Activated naive CD4-positive, alpha-beta T cell treated with anti-CD3 and anti-CD28 coated beads for 36 hours (primary cell): Measurements from ENCODE around the gene UNC119B. TPM values are rescaled to one million over a fixed set of nuclear protein-coding genes. Genes with fewer than 3 reads are reported as not detected.

Experiments used
- CTCF ChIA-PET: fragments of 350-600 bp; sonication (Branson Sonifier 250); formaldehyde crosslinking; loops from one replicate; lab custom pipeline; 2021; ENCODE audit warnings: antibody characterized with exemption; lab: Charles Lee
- DNase-seq: peaks from one replicate; pipeline ENCODE4 v3.0.0-alpha.2; 2020
- H3K27ac Mint-ChIP-seq: one replicate; pipeline ENCODE4 v1.8.0; 2021; ENCODE audit warnings: mild to moderate bottlenecking, mixed read lengths
- H3K27me3 Mint-ChIP-seq: one replicate; pipeline ENCODE4 v1.8.0; 2021; ENCODE audit warnings: low read depth, mixed read lengths
- H3K36me3 Mint-ChIP-seq: one replicate; pipeline ENCODE4 v1.8.0; 2021; ENCODE audit warnings: low read depth, mixed read lengths
- H3K4me1 Mint-ChIP-seq: one replicate; pipeline ENCODE4 v1.8.0; 2021; ENCODE audit warnings: low read depth, mixed read lengths
- H3K4me3 Mint-ChIP-seq: one replicate; pipeline ENCODE4 v1.8.0; 2021; ENCODE audit warnings: mild to moderate bottlenecking, moderate library complexity, mixed read lengths
- H3K9me3 Mint-ChIP-seq: one replicate; pipeline ENCODE4 v1.8.0; 2021; ENCODE audit warnings: mixed read lengths
- intact Hi-C: fragments of 100-400 bp; cut with micrococcal nuclease; formaldehyde crosslinking; loops from one replicate; pipeline ENCODE4 v1.15.1; 2023
- total RNA-seq, 2 experiments: library from RNA; stranded (reverse); gene quantifications; one replicate each; pipeline ENCODE4 v1.2.3, GENCODE V29; 2021

Gene UNC119B
- total RNA-seq, 2 experiments from 2014 or later, result 31.9 to 32.6 TPM

DNA sequence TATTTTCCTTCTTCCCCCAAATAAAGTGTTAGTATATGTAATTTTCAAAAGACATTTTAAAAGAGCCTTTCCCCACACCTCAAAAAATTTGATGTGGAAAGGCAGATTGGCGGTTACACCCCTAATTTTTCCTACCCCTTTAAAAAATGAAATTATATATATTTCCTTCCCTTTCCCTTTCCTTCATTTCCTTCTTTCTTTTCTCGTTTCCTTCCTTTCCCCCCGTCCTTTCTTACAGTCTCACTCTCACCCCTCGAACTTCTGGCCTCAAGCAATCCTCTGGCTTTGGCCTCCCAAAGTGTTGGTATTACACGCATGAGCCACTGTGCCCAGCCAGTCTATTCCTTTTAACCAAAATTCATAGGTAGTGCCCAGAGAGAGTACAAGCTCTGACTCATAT lies 4.2 kb upstream of the UNC119B start:
- CTCF ChIA-PET, result interaction anchor here (1.6 kb wide), 1 partner anchor 56 kb away, joined by 5 read pairs; no protein-coding TSS in a partner anchor
- Mint-ChIP-seq H3K9me3 (no peaks in the 10 kb centered on the region), H3K4me3 (no peak overlapping the region), H3K36me3 (peaks cover 9% of the 10 kb centered on the region), H3K4me1 (peaks cover 5% of the 10 kb centered on the region), H3K27ac (no peak overlapping the region), H3K27me3 (no peaks in the 10 kb centered on the region)
- DNase-seq, result no peak
- intact Hi-C loops, result no loop called here

DNA sequence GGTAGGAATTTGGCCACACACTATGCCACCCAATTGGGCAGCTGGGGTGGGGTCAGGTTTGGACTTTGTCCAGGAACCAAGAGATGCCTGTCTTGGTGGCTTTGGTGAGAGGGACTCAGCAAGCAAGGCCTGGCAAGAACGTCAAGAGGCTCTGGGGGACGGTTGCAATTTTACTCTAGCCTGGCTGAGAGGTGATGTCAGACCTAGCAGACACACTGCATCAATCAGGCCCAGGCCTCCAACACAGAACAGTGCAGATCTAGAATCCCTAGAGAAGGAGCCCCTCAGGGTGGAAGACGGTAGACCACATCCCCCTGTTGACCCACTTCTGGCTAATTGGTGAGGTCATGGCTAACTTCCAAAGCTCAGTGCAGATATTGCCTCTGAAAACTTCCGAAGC lies 1.6 kb upstream of the UNC119B start:
- CTCF ChIA-PET, result interaction anchor here (0.8 to 1.9 kb wide), 3 partner anchors 62 to 263 kb away, joined by 3 to 6 read pairs (median 3); no protein-coding TSS in a partner anchor
- no peak overlapping the region for H3K27ac Mint-ChIP-seq

DNA sequence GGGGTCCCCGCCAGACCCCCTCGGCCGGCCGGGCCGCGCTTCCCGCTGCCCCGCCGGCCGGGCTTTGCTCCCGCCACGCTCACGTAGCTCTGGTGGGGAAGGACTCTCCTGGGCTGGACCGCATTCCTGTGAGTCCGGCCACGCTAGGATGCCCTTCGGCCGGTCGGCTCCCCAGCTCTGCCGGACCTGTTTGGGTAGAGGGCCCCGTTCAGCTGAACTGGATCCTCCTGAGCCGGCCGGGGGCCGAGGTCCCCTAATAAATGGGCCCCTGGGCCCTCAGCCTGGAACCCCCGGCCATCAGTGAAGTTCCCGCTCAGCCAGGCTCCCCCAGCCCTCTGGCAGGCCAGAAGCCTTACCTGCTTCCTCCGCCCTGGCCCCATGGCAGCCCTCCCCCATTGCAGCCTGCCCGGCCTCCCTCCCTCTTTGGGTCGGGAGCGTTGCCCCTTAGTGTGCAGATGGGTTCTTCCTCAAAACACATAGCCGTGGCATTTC lies 593 bp downstream of the UNC119B start:
- H3K27me3 Mint-ChIP-seq, result no peaks in the 10 kb centered on the region
- CTCF ChIA-PET, result interaction anchor here (0.6 to 2.2 kb wide), 7 partner anchors 20 to 209 kb away, joined by 3 to 12 read pairs (median 4); partner anchors contain the start of gene POP5

More for the DNA sequence above, 1.6 kb upstream of the UNC119B start:
- Mint-ChIP-seq H3K4me3 (no peak overlapping the region), H3K36me3 (peaks cover 6% of the 10 kb centered on the region), H3K4me1 (peaks cover 28% of the 10 kb centered on the region), H3K9me3 (no peaks in the 10 kb centered on the region), H3K27me3 (no peaks in the 10 kb centered on the region)
- DNase-seq, result no peak
- intact Hi-C loops, result no loop called here

DNA sequence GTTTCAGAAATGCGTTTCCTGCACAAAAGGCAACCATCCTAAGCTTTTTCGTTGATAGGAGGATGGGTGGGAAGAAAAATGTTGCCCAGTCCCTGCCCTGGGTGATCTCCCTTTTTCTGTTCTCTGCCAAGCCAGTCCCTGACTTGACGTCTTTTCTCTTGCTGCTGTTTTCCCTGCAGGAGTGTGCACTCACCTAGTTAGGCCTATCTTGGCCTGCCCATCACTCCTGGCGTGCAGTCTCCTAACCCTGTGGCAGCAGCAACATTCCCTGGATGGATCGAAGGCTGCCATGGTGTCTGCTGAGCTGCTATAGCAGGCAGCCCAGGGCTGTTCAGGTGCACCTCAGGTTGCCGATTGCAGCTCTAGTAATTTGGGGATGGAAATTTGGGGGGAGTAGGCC lies 1.2 kb downstream of the UNC119B start:
- intact Hi-C loops, result loop anchor here (2.0 to 5.0 kb wide), 2 partner anchors 273 to 384 kb away; partner anchors contain the start of genes COX6A1 and PLA2G1B
- Mint-ChIP-seq H3K4me3 (peak overlapping the region; percentile 85), H3K9me3 (no peaks in the 10 kb centered on the region), H3K4me1 (peaks cover 32% of the 10 kb centered on the region), H3K36me3 (peaks cover 16% of the 10 kb centered on the region), H3K27ac (peak overlapping the region; percentile 84), H3K27me3 (no peaks in the 10 kb centered on the region)
- CTCF ChIA-PET, result interaction anchor here (0.6 to 2.2 kb wide), 6 partner anchors 21 to 209 kb away, joined by 3 to 12 read pairs (median 4); partner anchors contain the start of gene POP5
- DNase-seq, result no peak

More for the DNA sequence above, 593 bp downstream of the UNC119B start:
- peak; percentile 59 for DNase-seq
- H3K36me3 Mint-ChIP-seq, result peaks cover 14% of the 10 kb centered on the region
- H3K27ac Mint-ChIP-seq, result peak overlapping the region; percentile 84
- H3K4me3 Mint-ChIP-seq, result peak overlapping the region; percentile 85
- H3K9me3 Mint-ChIP-seq, result no peaks in the 10 kb centered on the region
- H3K4me1 Mint-ChIP-seq, result peaks cover 32% of the 10 kb centered on the region
- intact Hi-C loops, result loop anchor here (1.0 to 5.0 kb wide), 3 partner anchors 25 to 384 kb away; partner anchors contain the start of genes COX6A1 and PLA2G1B

DNA sequence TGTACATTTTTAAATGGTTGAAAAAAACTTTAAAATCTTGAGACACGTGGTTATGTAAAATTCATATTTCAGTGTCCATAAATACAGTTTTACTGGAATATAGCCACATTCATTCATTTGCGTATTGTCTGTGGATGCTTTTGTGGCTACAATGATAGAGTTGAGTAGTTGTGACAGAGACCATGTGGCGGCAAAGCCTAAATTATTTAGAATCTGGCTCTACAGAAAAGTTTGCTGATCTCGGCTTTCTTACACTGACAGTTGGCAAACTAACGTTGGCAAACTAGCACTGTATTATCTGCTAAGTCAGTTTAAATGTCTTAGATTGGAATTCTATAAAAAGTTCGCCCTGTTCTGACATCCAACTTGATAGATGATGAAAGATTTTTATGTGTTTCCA lies 2.4 kb downstream of the UNC119B start:
- CTCF ChIA-PET, result interaction anchor here (0.5 to 2.2 kb wide), 3 partner anchors 104 to 241 kb away, joined by 3 to 12 read pairs (median 5); no protein-coding TSS in a partner anchor
- Mint-ChIP-seq H3K36me3 (peaks cover 20% of the 10 kb centered on the region), H3K27ac (no peak overlapping the region), H3K4me3 (no peak overlapping the region), H3K27me3 (no peaks in the 10 kb centered on the region), H3K4me1 (peaks cover 32% of the 10 kb centered on the region), H3K9me3 (no peaks in the 10 kb centered on the region)
- intact Hi-C loops, result loop anchor here (5.0 kb wide), 1 partner anchor 385 kb away; the partner anchor contains the start of gene PLA2G1B
- DNase-seq, result no peak

DNA sequence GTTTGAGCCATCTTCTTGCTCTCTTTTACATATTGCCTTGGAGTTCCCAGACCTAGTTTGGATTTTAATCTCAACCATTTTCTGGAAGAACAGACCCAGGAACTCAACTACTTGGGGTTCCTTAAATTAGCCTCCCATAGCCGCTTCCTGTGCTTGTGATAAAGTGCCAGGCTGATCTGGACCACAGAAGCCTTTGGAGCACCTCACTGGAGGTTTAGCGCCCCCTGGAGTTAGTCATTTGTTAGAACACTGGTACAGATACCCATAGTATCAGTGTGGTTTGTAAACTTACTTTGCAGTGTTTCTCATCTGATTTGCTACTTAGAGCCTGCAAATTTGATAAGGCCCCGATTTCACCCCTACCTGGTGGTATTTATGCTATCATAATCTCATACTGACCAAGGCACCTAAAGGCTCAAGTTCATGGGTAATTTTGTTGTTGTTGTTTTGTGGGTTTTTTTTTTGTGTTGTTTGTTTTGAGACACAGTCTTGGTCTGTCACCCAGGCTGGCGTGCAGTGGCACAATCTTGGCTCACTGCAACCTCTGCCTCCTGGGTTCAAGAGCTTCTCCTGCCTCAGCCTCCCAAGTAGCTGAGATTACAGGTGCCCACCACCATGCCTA lies 3.7 kb downstream of the UNC119B start:
- Mint-ChIP-seq H3K4me1 (peaks cover 40% of the 10 kb centered on the region), H3K4me3 (no peak overlapping the region), H3K36me3 (peaks cover 28% of the 10 kb centered on the region), H3K27ac (no peak overlapping the region), H3K9me3 (no peaks in the 10 kb centered on the region), H3K27me3 (no peaks in the 10 kb centered on the region)
- intact Hi-C loops, result loop anchor here (1.0 to 5.0 kb wide), 5 partner anchors 28 to 387 kb away; partner anchors contain the start of gene PLA2G1B
- CTCF ChIA-PET, result interaction anchor here (0.6 to 4.9 kb wide), 7 partner anchors 11 to 131 kb away, joined by 3 to 30 read pairs (median 3); partner anchors contain the start of gene ACADS
- DNase-seq, result peak; percentile 87

DNA sequence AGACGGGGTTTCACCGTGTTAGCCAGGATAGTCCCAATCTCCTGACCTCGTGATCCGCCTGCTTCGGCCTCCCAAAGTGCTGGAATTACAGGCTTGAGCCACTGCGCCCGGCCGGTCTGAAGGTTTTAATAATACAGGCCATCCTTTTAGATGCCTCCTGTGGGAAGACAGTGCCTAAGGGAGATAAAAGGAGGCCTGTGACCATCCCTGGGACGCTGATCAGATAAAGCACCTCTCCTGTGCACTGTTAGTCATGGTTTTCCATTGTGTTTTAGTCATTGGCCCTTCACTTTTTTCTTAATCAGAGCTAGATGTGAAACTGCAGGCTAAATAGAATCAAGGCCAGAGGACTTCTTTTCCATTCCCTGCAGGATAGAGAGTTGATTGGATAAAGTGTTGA lies 7.8 kb downstream of the UNC119B start:
- CTCF ChIA-PET, result interaction anchor here (1.6 to 4.9 kb wide), 2 partner anchors 70 to 254 kb away, joined by 5 to 30 read pairs; no protein-coding TSS in a partner anchor
- intact Hi-C loops, result no loop called here
- H3K4me3 Mint-ChIP-seq, result no peak overlapping the region
- H3K4me1 Mint-ChIP-seq, result peaks cover 15% of the 10 kb centered on the region
- H3K9me3 Mint-ChIP-seq, result no peaks in the 10 kb centered on the region
- H3K36me3 Mint-ChIP-seq, result peaks cover 40% of the 10 kb centered on the region
- H3K27me3 Mint-ChIP-seq, result no peaks in the 10 kb centered on the region
- no peak overlapping the region for H3K27ac Mint-ChIP-seq
- no peak for DNase-seq

DNA sequence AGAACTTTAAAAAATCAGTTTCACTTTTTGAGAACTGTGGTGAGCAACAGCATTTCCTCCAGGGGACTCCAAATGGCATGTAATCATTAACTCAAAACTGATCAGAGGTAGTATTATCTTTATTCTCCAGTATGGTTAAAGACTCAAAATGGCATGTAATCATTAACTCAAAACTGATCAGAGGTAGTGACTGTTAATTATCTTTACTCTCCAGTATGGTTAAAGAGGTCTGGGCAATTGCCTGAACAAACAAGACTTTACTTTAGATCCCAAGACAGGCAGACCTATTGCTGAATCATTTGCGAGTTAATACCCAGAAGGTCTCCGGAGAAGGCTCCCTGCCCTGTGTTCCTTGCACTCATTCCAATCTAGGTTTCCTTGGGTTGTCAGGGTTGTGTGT lies 8.8 kb downstream of the UNC119B start:
- Mint-ChIP-seq H3K4me1 (peaks cover 8% of the 10 kb centered on the region), H3K4me3 (no peak overlapping the region), H3K27ac (no peak overlapping the region), H3K36me3 (peaks cover 36% of the 10 kb centered on the region), H3K27me3 (no peaks in the 10 kb centered on the region), H3K9me3 (no peaks in the 10 kb centered on the region)
- intact Hi-C loops, result no loop called here
- DNase-seq, result no peak
- CTCF ChIA-PET, result no interaction called here

DNA sequence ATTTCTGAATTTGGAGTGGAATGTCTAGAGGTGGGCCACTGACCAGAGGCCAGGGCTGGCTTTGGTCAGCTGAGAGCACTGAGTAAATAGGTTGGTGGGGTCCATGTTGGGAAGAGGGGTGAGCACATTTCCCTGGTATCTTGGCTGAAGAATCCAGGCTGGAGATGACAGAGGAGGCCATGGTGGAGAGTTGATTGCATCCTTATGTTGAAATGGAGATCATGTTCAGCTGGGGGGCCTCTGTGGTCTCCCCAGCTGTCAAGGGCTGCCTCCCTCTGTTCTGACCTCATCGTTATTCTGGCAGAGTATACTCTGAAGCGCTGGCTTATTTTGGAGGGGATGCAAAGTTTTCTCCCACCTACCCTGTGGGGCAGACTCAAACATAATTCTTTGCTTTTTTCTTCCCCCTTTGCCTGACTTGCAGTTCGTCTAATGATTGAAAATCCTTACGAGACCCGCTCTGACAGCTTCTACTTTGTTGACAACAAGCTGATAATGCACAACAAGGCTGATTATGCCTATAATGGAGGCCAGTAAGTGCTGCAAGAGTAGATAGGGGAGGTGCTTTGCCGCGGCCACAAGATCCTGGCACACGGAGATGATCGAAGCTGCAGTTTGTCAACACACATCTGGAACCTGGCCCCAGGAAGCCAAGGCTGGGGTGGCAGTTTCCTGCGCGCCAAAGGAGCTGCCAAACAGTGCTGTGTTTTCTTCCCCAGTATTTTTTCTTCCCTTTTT lies 9.4 kb downstream of the UNC119B start:
- Mint-ChIP-seq H3K4me1 (peaks cover 9% of the 10 kb centered on the region), H3K9me3 (no peaks in the 10 kb centered on the region), H3K27me3 (no peaks in the 10 kb centered on the region), H3K27ac (no peak overlapping the region), H3K36me3 (peaks cover 31% of the 10 kb centered on the region), H3K4me3 (no peak overlapping the region)
- intact Hi-C loops, result no loop called here
- DNase-seq, result no peak
- CTCF ChIA-PET, result interaction anchor here (1.2 to 1.9 kb wide), 2 partner anchors 72 to 137 kb away, joined by 5 to 8 read pairs; no protein-coding TSS in a partner anchor

DNA sequence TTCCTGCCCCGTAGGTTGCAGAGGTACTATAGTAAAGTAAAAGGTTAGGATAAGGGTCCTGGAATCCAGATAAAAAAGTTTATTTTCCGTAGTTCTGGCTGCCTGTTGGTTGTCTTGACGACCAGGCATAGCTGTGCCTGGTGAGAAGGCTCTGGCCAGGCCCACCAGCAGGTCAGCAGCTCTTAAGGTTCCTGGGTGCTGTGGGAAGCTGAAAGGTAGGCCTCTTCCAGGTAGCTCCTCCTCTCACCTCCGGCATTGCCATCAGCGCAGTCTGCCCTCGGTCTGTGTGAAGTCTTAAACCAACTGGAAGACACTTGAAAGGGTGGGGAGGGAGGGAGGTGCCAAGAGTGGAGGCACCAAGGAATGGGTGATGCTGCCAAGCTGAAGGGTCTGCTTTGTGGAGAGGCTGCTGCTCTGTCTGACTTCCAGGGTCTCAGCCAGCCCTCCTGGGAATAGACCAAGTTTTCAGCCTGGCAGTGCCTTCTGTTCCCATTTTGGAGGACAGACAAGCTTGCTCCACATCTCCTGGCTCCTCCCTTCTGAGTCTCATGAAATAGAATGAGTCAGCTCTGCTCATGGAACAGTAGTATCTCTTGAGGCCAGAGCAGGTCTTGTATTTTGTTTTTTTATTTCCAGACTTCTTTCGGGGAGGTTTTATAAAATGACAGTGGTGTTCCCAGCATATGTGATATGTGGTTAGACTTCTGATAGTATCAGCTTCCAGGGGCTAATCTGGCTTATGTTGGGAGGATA lies 10.2 kb downstream of the UNC119B start:
- intact Hi-C loops, result no loop called here

DNA sequence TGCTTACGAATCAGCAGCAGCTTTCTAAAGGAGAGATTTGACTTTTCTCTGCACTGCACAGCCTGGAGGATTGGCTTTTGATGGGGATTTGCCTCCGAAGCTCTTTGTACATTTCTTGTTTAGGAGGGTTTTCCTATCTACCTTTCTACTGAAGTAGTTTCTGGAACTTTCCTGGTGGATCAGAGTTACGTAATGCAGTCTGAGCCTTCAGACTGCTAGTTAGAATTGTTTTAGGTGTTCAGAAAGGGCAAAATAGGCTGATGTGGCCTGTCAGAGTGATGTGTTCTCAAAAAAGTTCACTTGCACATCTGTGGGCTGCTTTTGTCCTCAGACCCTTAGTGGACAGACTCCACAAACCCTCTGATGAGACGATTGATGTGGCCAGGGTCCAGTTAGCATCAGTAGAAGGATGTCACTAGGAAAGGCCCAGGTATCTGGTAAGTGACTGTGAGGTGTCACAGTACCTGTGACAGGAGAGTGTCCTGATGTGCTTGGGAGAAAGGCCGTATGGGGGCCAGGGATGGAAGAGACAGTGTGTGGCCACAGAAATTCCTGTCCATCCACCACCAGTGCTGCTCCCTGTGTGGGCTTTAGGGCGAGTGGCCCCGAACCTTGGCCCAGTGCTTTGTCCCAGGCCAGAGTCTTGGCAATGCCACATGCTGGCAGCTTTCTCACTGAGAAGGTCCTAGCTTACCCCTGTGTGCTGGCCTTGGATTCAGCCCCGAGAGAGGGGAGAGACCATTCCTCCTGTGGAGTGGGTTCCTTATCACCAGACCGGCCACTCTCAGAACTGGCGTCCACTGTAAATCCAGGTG lies 10.9 kb downstream of the UNC119B start:
- CTCF ChIA-PET, result interaction anchor here (1.2 to 1.9 kb wide), 3 partner anchors 73 to 138 kb away, joined by 3 to 8 read pairs (median 5); no protein-coding TSS in a partner anchor
- Mint-ChIP-seq H3K9me3 (no peaks in the 10 kb centered on the region), H3K27ac (no peak overlapping the region), H3K4me1 (peaks cover 20% of the 10 kb centered on the region), H3K4me3 (no peak overlapping the region), H3K27me3 (no peaks in the 10 kb centered on the region), H3K36me3 (peaks cover 28% of the 10 kb centered on the region)
- intact Hi-C loops, result no loop called here
- DNase-seq, result no peak

More for the DNA sequence above, 10.2 kb downstream of the UNC119B start:
- H3K9me3 Mint-ChIP-seq, result no peaks in the 10 kb centered on the region
- no peaks in the 10 kb centered on the region for H3K27me3 Mint-ChIP-seq
- peaks cover 17% of the 10 kb centered on the region for H3K4me1 Mint-ChIP-seq
- H3K27ac Mint-ChIP-seq, result no peak overlapping the region
- CTCF ChIA-PET, result interaction anchor here (1.2 to 1.9 kb wide), 2 partner anchors 72 to 137 kb away, joined by 5 to 8 read pairs; no protein-coding TSS in a partner anchor
- no peak for DNase-seq
- no peak overlapping the region for H3K4me3 Mint-ChIP-seq
- H3K36me3 Mint-ChIP-seq, result peaks cover 29% of the 10 kb centered on the region
